ENCODE data around the gene SNCA.

GRCh38 chr4:89834486-89835209, 2.3 kb downstream of the SNCA start:
- TF ChIP-seq CTCF (IDR thresholded peaks at IDR 0.05) (no peak), POLR2A (IDR thresholded peaks at IDR 0.05) (no peak)
